H1 (cell line): ENCODE measurements around the gene LIX1L. TPM values are rescaled to one million over a fixed set of nuclear protein-coding genes. Genes with fewer than 3 reads are reported as not detected.
A peak's percentile ranks its signal among the peaks of the same experiment; 100 is the strongest.

Experiments used
- CTCF ChIA-PET: fragments of 300-600 bp; sonication (Branson Sonifier 250); formaldehyde crosslinking; loops from one replicate; lab custom pipeline; 2021; ENCODE audit not compliant: partially characterized antibody; lab: Charles Lee
- POLR2A ChIA-PET: fragments of 300-600 bp; sonication (Branson Sonifier 250); formaldehyde crosslinking; loops from one replicate; lab custom pipeline; 2021; ENCODE audit warnings: inconsistent platforms; ENCODE audit not compliant: partially characterized antibody; lab: Charles Lee
- DNase-seq, 2 experiments: peaks; one replicate each; pipeline versions ENCODE4 v3.0.0 to v3.0.0-alpha.2; 2010 to 2022; ENCODE audit warnings: low spot score in 2 of 2, low read depth in 1 of 2, mixed read lengths in 1 of 2
- FAIRE-seq: peaks from 2 replicates; lab custom pipeline; 2011; peaks lifted over from hg19 to GRCh38; lab: Jason Lieb, UNC
- H2AFZ ChIP-seq: 2 replicates; pipeline ENCODE4 v1.8.1; 2012; ENCODE audit warnings: low read length, inconsistent platforms
- H2AK5ac ChIP-seq: 2 replicates; pipeline ENCODE4 v1.6.1; 2013; ENCODE audit warnings: low read depth, low read length
- H2BK120ac ChIP-seq: replicated peaks from 2 replicates; pipeline ENCODE3; 2013; ENCODE audit warnings: low read depth, low read length, inconsistent platforms
- H2BK12ac ChIP-seq: 2 replicates; pipeline ENCODE4 v1.6.1; 2013; ENCODE audit warnings: low read depth, low read length
- H2BK15ac ChIP-seq: 2 replicates; pipeline ENCODE4 v1.6.1; 2013; ENCODE audit warnings: low read length
- H2BK20ac ChIP-seq: 2 replicates; pipeline ENCODE4 v1.6.1; 2013; ENCODE audit warnings: low read length
- H2BK5ac ChIP-seq: 2 replicates; pipeline ENCODE4 v1.6.1; 2013; ENCODE audit warnings: low read depth, low read length
- H3K14ac ChIP-seq: 2 replicates; pipeline ENCODE4 v1.6.1; 2013; ENCODE audit warnings: inconsistent platforms; ENCODE audit not compliant: insufficient read length
- H3K18ac ChIP-seq: 2 replicates; pipeline ENCODE4 v1.6.1; 2013; ENCODE audit warnings: low read length; ENCODE audit errors: extremely low read depth
- H3K23ac ChIP-seq: 2 replicates; pipeline ENCODE4 v1.6.1; 2013; ENCODE audit warnings: inconsistent platforms; ENCODE audit not compliant: insufficient read length
- H3K23me2 ChIP-seq: 2 replicates; pipeline ENCODE4 v1.6.1; 2013; ENCODE audit warnings: low read depth, low read length
- H3K27ac ChIP-seq: 2 replicates; pipeline ENCODE4 v1.6.1; 2011; ENCODE audit warnings: low read depth, low read length, inconsistent platforms
- H3K27me3 ChIP-seq, 4 experiments: replicated peaks in 1 of 4; 1 replicate in 1 of 4; 2 replicates in 3 of 4; pipeline versions ENCODE4 v1.6.1 to v1.8.1; 2011 to 2013; ENCODE audit warnings: low read length in 3 of 4, mild to moderate bottlenecking in 3 of 4, inconsistent platforms in 2 of 4, mixed read lengths in 2 of 4, moderate library complexity in 1 of 4; ENCODE audit not compliant: control insufficient read depth in 3 of 4, insufficient read depth in 3 of 4; ENCODE audit errors: extremely low read depth in 1 of 4
- H3K36me3 ChIP-seq, 4 experiments: 2 replicates each; pipeline versions ENCODE4 v1.6.1 to v1.8.1; 2011 to 2013; ENCODE audit warnings: mild to moderate bottlenecking in 4 of 4, low read length in 3 of 4, moderate library complexity in 2 of 4, control low read depth in 1 of 4, inconsistent platforms in 1 of 4; ENCODE audit not compliant: insufficient read depth in 4 of 4, control insufficient read depth in 2 of 4
- H3K4ac ChIP-seq: replicated peaks from 2 replicates; pipeline ENCODE3; 2013; ENCODE audit warnings: low read length, low read depth, mixed read lengths, inconsistent platforms; ENCODE audit not compliant: insufficient read length
- H3K4me1 ChIP-seq, 4 experiments: replicated peaks in 1 of 4; 1 replicate in 1 of 4; 2 replicates in 3 of 4; pipeline versions ENCODE4 v1.6.1 to v1.8.1; 2011 to 2013; ENCODE audit warnings: low read length in 3 of 4, inconsistent platforms in 2 of 4, mixed read lengths in 1 of 4; ENCODE audit not compliant: insufficient read depth in 4 of 4, control insufficient read depth in 3 of 4
- H3K4me2 ChIP-seq, 2 experiments: 2 replicates each; pipeline versions ENCODE4 v1.6.1 to v1.8.1; 2011 to 2013; ENCODE audit warnings: low read depth in 2 of 2, low read length in 2 of 2, control low read depth in 1 of 2, inconsistent platforms in 1 of 2, mild to moderate bottlenecking in 1 of 2; ENCODE audit not compliant: insufficient read depth in 1 of 2
- H3K4me3 ChIP-seq, 4 experiments: fragments of 200-600, 300-600 bp in 1 of 4; sonication (generic), shearing (Covaris generic), sonication (Bioruptor Twin) in 1 of 4; 2 replicates each; pipeline versions ENCODE4 v1.5.1 to v1.8.1; 2011 to 2016; ENCODE audit warnings: low read length in 4 of 4, low read depth in 3 of 4, control low read depth in 2 of 4, inconsistent platforms in 2 of 4, mild to moderate bottlenecking in 2 of 4, mixed read lengths in 1 of 4, moderate library complexity in 1 of 4; ENCODE audit not compliant: insufficient read depth in 2 of 4; ENCODE audit errors: extremely low read depth in 1 of 4
- H3K56ac ChIP-seq: replicated peaks from 2 replicates; pipeline ENCODE3; 2013; ENCODE audit warnings: low read depth, mild to moderate bottlenecking, mixed read lengths, low read length, inconsistent platforms; ENCODE audit not compliant: insufficient read length
- H3K79me1 ChIP-seq: 2 replicates; pipeline ENCODE4 v1.6.1; 2013; ENCODE audit warnings: low read depth, low read length, control low read depth
- H3K79me2 ChIP-seq, 2 experiments: 2 replicates each; pipeline versions ENCODE4 v1.6.1 to v1.8.1; 2012 to 2013; ENCODE audit warnings: low read length in 2 of 2, mild to moderate bottlenecking in 2 of 2, inconsistent platforms in 1 of 2; ENCODE audit not compliant: insufficient read depth in 2 of 2, control insufficient read depth in 1 of 2
- H3K9ac ChIP-seq, 4 experiments: replicated peaks in 1 of 4; 1 replicate in 1 of 4; 2 replicates in 3 of 4; pipeline versions ENCODE4 v1.6.1 to v1.8.1; 2011 to 2013; ENCODE audit warnings: low read depth in 3 of 4, low read length in 3 of 4, control low read depth in 2 of 4, mild to moderate bottlenecking in 2 of 4, moderate library complexity in 2 of 4, inconsistent platforms in 1 of 4; ENCODE audit errors: extremely low read depth in 1 of 4
- H3K9me3 ChIP-seq, 2 experiments: 2 replicates each; pipeline versions ENCODE4 v1.6.1 to v1.8.1; 2012 to 2013; ENCODE audit warnings: mild to moderate bottlenecking in 2 of 2, moderate library complexity in 2 of 2, control low read depth in 1 of 2, inconsistent platforms in 1 of 2, low read depth in 1 of 2, low read length in 1 of 2, mixed read lengths in 1 of 2; ENCODE audit not compliant: insufficient read depth in 2 of 2
- H4K20me1 ChIP-seq, 2 experiments: replicated peaks in 1 of 2; 2 replicates each; pipeline versions ENCODE3 to v1.8.1; 2011 to 2013; ENCODE audit warnings: inconsistent platforms in 2 of 2, low read length in 2 of 2, mild to moderate bottlenecking in 1 of 2; ENCODE audit not compliant: insufficient read depth in 2 of 2, control insufficient read depth in 1 of 2
- H4K5ac ChIP-seq: 2 replicates; pipeline ENCODE4 v1.6.1; 2013; ENCODE audit warnings: low read length, low read depth, mixed read lengths, inconsistent platforms; ENCODE audit not compliant: insufficient read length
- H4K8ac ChIP-seq: 2 replicates; pipeline ENCODE4 v1.8.0; 2013; ENCODE audit warnings: mild to moderate bottlenecking, moderate library complexity, low read length, inconsistent platforms; ENCODE audit not compliant: insufficient read depth; ENCODE audit errors: extremely low read depth
- H4K91ac ChIP-seq: replicated peaks from 2 replicates; pipeline ENCODE3; 2013; ENCODE audit warnings: low read length, mixed read lengths, inconsistent platforms; ENCODE audit not compliant: insufficient read length
- BRCA1 ChIP-seq: IDR thresholded peaks from 2 replicates; pipeline ENCODE4 v1.6.1; 2012; ENCODE audit warnings: low read depth, low read length, improper control_type of control experiment
- CBX8 ChIP-seq: fragments of 300-800, 300-1000 bp; sonication (generic); IDR thresholded peaks from 2 replicates; pipeline ENCODE4 v1.7.1; 2016; ENCODE audit warnings: low read depth, low read length, borderline replicate concordance
- CTBP2 ChIP-seq: IDR thresholded peaks from 2 replicates; pipeline ENCODE4 v1.7.0; 2011; ENCODE audit warnings: borderline replicate concordance, mild to moderate bottlenecking, moderate library complexity, mixed read lengths, low read length; ENCODE audit not compliant: insufficient read depth, insufficient read length
- EGR1 ChIP-seq: IDR thresholded peaks from 2 replicates; pipeline ENCODE4 v1.6.1; 2011; ENCODE audit warnings: low read depth, low read length, borderline replicate concordance
- EP300 ChIP-seq, 2 experiments: IDR thresholded peaks; 1 replicate in 1 of 2; 2 replicates in 1 of 2; pipeline ENCODE4 v1.6.1; 2011 to 2012; ENCODE audit warnings: low read depth in 2 of 2, low read length in 2 of 2, mild to moderate bottlenecking in 2 of 2, borderline replicate concordance in 1 of 2, inconsistent platforms in 1 of 2, moderate library complexity in 1 of 2
- HDAC2 ChIP-seq, 2 experiments: fragments of 300-600 bp in 1 of 2; sonication (generic) in 1 of 2; IDR thresholded peaks; 2 replicates each; pipeline ENCODE4 v1.6.1; 2011 to 2012; ENCODE audit warnings: low read depth in 2 of 2, low read length in 2 of 2, mild to moderate bottlenecking in 2 of 2, moderate library complexity in 2 of 2, borderline replicate concordance in 1 of 2, inconsistent platforms in 1 of 2
- NANOG ChIP-seq: IDR thresholded peaks from 2 replicates; pipeline ENCODE4 v1.6.1; 2011; ENCODE audit warnings: low read length, low read depth, mild to moderate bottlenecking, inconsistent platforms; ENCODE audit not compliant: insufficient read depth, poor library complexity, severe bottlenecking
- SIRT6 ChIP-seq: IDR thresholded peaks from one replicate; pipeline ENCODE4 v1.7.1; 2012; ENCODE audit warnings: low read length, inconsistent platforms
- TAF7 ChIP-seq: optimal IDR thresholded peaks from 2 replicates; pipeline ENCODE3; 2011; ENCODE audit warnings: low read depth, mild to moderate bottlenecking, inconsistent platforms, low read length, moderate library complexity, borderline replicate concordance
- TCF12 ChIP-seq: IDR thresholded peaks from 2 replicates; pipeline ENCODE4 v1.6.1; 2011; ENCODE audit warnings: low read depth, mild to moderate bottlenecking, low read length
- YY1 ChIP-seq: IDR thresholded peaks from 2 replicates; pipeline ENCODE4 v1.6.1; 2011; ENCODE audit warnings: low read depth, mild to moderate bottlenecking, low read length
- WGBS, 2 experiments: shearing (Covaris generic) in 1 of 2; methylation state at CpG; one replicate each; pipeline versions ENCODE4 v1.1.6 to v1.1.7; 2013 to 2015; ENCODE audit warnings: low lambda C conversion rate in 2 of 2, mixed read lengths in 2 of 2, inconsistent platforms in 1 of 2, low coverage in 1 of 2, missing lambda C conversion rate in 1 of 2; ENCODE audit not compliant: insufficient replicate concordance in 2 of 2, insufficient coverage in 1 of 2, insufficient read length in 1 of 2; ENCODE audit errors: extremely low coverage in 1 of 2, missing lambda C conversion rate in 1 of 2; 5-methylcytosine and 5-hydroxymethylcytosine counted together
- polyA plus RNA-seq, 7 experiments: library from polyadenylated mRNA; depleted of rRNA in 3 of 7; stranded (reverse) in 5 of 7; unstranded in 2 of 7; fragments of >200 nt in 5 of 7; fragments of 200-250 nt in 2 of 7; gene quantifications; 1 replicate in 5 of 7; 2 replicates in 1 of 7; 4 replicates in 1 of 7; pipeline versions ENCODE4 v1.2.1 to v1.2.3, GENCODE V29; 2011 to 2013; ENCODE audit warnings: missing spikeins in 2 of 7, mixed read lengths in 2 of 7
- total RNA-seq: library from RNA; stranded (reverse); fragmentation: NEBNext Ultra II Directional; extraction: Animal tissue kit (Norgen Biotek cat#: 25700); gene quantifications from 2 replicates; pipeline ENCODE4 v1.2.1, GENCODE V29; 2021
- TF ChIP-seq, protein P1 (sequence below): IDR thresholded peaks from 2 replicates; pipeline ENCODE4 v1.6.1; 2011; ENCODE audit warnings: low read length, improper control_type of control experiment

The LIX1L gene
- total and polyA plus RNA-seq, 2 of the 8 experiments (the other 6 are each of a cell fraction or from before 2014, with no cell fraction given) = 2.9 to 3.7 TPM

DNA sequence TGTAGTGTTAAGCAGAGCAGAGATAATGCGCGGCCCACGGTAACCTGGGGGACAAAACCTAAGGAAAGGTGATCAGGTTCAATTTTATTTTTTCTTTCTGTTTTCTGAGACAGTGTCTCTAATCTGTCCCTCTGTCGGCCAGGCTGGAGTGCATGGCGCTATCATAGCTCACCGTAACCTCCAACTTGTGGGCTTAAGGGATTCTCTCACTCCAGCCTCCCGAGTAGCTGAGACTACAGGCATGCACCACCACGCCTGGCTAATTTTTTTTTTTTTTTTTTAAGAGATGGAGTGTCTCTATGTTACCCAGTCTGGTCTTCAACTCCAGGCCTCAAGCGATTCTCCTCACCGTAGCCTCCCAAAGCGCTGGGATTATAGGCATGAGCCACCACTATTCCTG lies 71.4 kb downstream of the LIX1L start:
- Histone ChIP-seq H3K36me3 (no peaks in the 10 kb centered on the region), H2AFZ (no peak overlapping the region), H3K56ac (no peak overlapping the region), H2BK15ac (no peak overlapping the region), H3K14ac (no peak overlapping the region), H4K8ac (no peak overlapping the region), H3K79me1 (no peaks in the 10 kb centered on the region), H2BK120ac (no peak overlapping the region), H3K79me2 (no peaks in the 10 kb centered on the region), H3K4me2 (peak overlapping the region; percentile 63), H2AK5ac (no peak overlapping the region), H3K27ac (no peak overlapping the region), H3K27me3 (peaks cover 0 to 21% (median 15%) of the 10 kb centered on the region in 4 experiments; a peak in 6 of 7 replicates), H2BK5ac (no peak overlapping the region), H3K9me3 (no peaks in the 10 kb centered on the region), H2BK20ac (no peak overlapping the region), H3K9ac (no peak overlapping the region), H4K20me1 (no peaks in the 10 kb centered on the region), H3K4ac (no peak overlapping the region), H3K23ac (no peak overlapping the region), H2BK12ac (no peak overlapping the region), H4K5ac (no peak overlapping the region), H4K91ac (no peak overlapping the region), H3K4me3 (peak overlapping the region; percentile 44 to 72 (median 67)), H3K4me1 (no peaks in the 10 kb centered on the region; a peak in 1 of 7 replicates), H3K23me2 (peaks cover 5% of the 10 kb centered on the region; the same call in 1 of the 2 replicates), H3K18ac (no peak overlapping the region; the same call in 1 of the 2 replicates)
- POLR2A ChIA-PET = interaction anchor here (1.1 kb wide), 2 partner anchors 14 to 165 kb away, joined by 4 to 7 read pairs; no protein-coding TSS in a partner anchor
- FAIRE-seq (no peak), DNase-seq (no peak)
- WGBS, 2 experiments = 64% methylated on average over 11 of the region's 11 CpGs; no CpG with 5 or more reads in 1 of the 2 experiments
- CTCF ChIA-PET = interaction anchor here (0.9 to 8.7 kb wide), 6 partner anchors 13 to 131 kb away, joined by 3 to 84 read pairs (median 11); partner anchors contain the start of genes ITGA10 and NUDT17
- TF ChIP-seq EGR1 = no peak
- TF ChIP-seq EP300 (IDR thresholded peaks at IDR 0.05; ENCODE audit: borderline replicate concordance in 1 of 2, low read depth in 2 of 2, low read length in 2 of 2) = no peak
- TF ChIP-seq, protein P1, sequence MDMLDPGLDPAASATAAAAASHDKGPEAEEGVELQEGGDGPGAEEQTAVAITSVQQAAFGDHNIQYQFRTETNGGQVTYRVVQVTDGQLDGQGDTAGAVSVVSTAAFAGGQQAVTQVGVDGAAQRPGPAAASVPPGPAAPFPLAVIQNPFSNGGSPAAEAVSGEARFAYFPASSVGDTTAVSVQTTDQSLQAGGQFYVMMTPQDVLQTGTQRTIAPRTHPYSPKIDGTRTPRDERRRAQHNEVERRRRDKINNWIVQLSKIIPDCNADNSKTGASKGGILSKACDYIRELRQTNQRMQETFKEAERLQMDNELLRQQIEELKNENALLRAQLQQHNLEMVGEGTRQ = no peak
- no peak for TF ChIP-seq SIRT6
- no peak for TF ChIP-seq TAF7
- TF ChIP-seq BRCA1 = no peak
- TF ChIP-seq NANOG = no peak
- TF ChIP-seq TCF12 = no peak
- no peak for TF ChIP-seq CBX8
- no peak for TF ChIP-seq HDAC2 (IDR thresholded peaks at IDR 0.05; ENCODE audit: borderline replicate concordance in 1 of 2, low read depth in 2 of 2, low read length in 2 of 2)
- TF ChIP-seq CTBP2 = no peak
- no peak for TF ChIP-seq YY1
